Endometrial microvascular endothelial cells (primary cell): Measurements from ENCODE around the gene SVOPL. TPM values are rescaled to one million over a fixed set of nuclear protein-coding genes. Genes with fewer than 3 reads are reported as not detected.
"Not testable (repeated sequence)": the region's sequence is repeated elsewhere in the genome, so short reads cannot be mapped to it uniquely, and the experiment has no call there.

ENCODE experiments used
- in situ Hi-C: cut with HindIII; loops from 2 replicates; pipeline ENCODE4 v1.10.0; 2017; ENCODE audit warnings: low sequenced_read_pairs, low pct_unique_long_range_greater_than_20kb; ENCODE audit errors: inconsistent ontology term
- total RNA-seq: library from RNA; depleted of rRNA; stranded (reverse); fragments of >200 nt; gene quantifications from one replicate; pipeline ENCODE4 v1.2.3, GENCODE V29; 2015; ENCODE audit errors: inconsistent ontology term

Gene SVOPL
- total RNA-seq = not detected

- in situ Hi-C loops = no loop called here
Measured at GRCh38 chr7:138700857-138701536, at the start of gene SVOPL. Gene SVOPL, minus strand, starts transcription at chr7:138701362. Its CDS starts 22,317 bp downstream, at chr7:138679045.

GRCh38 chr7:138750473-138750872, 49.3 kb upstream of the SVOPL start:
- in situ Hi-C loops = no loop called here

- in situ Hi-C loops = no loop called here
Measured at GRCh38 chr7:138749960-138750359, 48.8 kb upstream of the SVOPL start.

GRCh38 chr7:138748666-138749065, 47.5 kb upstream of the SVOPL start:
- in situ Hi-C loops = no loop called here

- in situ Hi-C loops = no loop called here
Measured at GRCh38 chr7:138746073-138746472, 44.9 kb upstream of the SVOPL start.

GRCh38 chr7:138745189-138745588, 44.0 kb upstream of the SVOPL start:
- in situ Hi-C loops = no loop called here

- in situ Hi-C loops = no loop called here
Measured at GRCh38 chr7:138741453-138741735, 40.2 kb upstream of the SVOPL start.

- in situ Hi-C loops = no loop called here
Measured at GRCh38 chr7:138739859-138740258, 38.7 kb upstream of the SVOPL start.

GRCh38 chr7:138738551-138739335, 37.6 kb upstream of the SVOPL start:
- in situ Hi-C loops = no loop called here

GRCh38 chr7:138738114-138738513, 37.0 kb upstream of the SVOPL start:
- in situ Hi-C loops = no loop called here

GRCh38 chr7:138735399-138735798, 34.2 kb upstream of the SVOPL start:
- in situ Hi-C loops = no loop called here

GRCh38 chr7:138731733-138732132, 30.6 kb upstream of the SVOPL start:
- in situ Hi-C loops = not testable (repeated sequence)

GRCh38 chr7:138729444-138729843, 28.3 kb upstream of the SVOPL start:
- in situ Hi-C loops = no loop called here

GRCh38 chr7:138727336-138728099, 26.4 kb upstream of the SVOPL start:
- in situ Hi-C loops = no loop called here

- in situ Hi-C loops = no loop called here
Measured at GRCh38 chr7:138726288-138726687, 25.1 kb upstream of the SVOPL start.

- in situ Hi-C loops = no loop called here
Measured at GRCh38 chr7:138720286-138720685, 19.1 kb upstream of the SVOPL start.

GRCh38 chr7:138716889-138717288, 15.7 kb upstream of the SVOPL start:
- in situ Hi-C loops = no loop called here

- in situ Hi-C loops = no loop called here
Measured at GRCh38 chr7:138713191-138713590, 12.0 kb upstream of the SVOPL start.

GRCh38 chr7:138712652-138713051, 11.5 kb upstream of the SVOPL start:
- in situ Hi-C loops = no loop called here
